Dedifferentiated amniotic fluid mesenchymal stem cell (primary cell): Measurements from ENCODE around the gene ASAH2.
A peak's percentile ranks its signal among the peaks of the same experiment; 100 is the strongest.
"Not testable (repeated sequence)": the region's sequence is repeated elsewhere in the genome, so short reads cannot be mapped to it uniquely, and the experiment has no call there.

Experiments used
- DNase-seq: peaks from one replicate; pipeline ENCODE4 v3.0.0-alpha.2; 2016; ENCODE audit errors: extremely low spot score

The ASAH2 gene

GRCh38 chr10:50254479-50254878 is 3.2 kb upstream of the ASAH2 start:
- no peak for DNase-seq

- DNase-seq = no peak
These were observed 1.0 kb downstream of the ASAH2 start for GRCh38 chr10:50250096-50250854.

- no peak for DNase-seq
These were observed 2.7 kb downstream of the ASAH2 start for GRCh38 chr10:50248598-50248997.

- DNase-seq = no peak
These were observed 3.3 kb downstream of the ASAH2 start for GRCh38 chr10:50248062-50248461.

- no peak for DNase-seq
These were observed 7.1 kb downstream of the ASAH2 start for GRCh38 chr10:50244201-50244600.

GRCh38 chr10:50242777-50243176 is 8.5 kb downstream of the ASAH2 start:
- no peak for DNase-seq

- not testable (repeated sequence) for DNase-seq
These were observed 9.8 kb downstream of the ASAH2 start for GRCh38 chr10:50241478-50241877.

GRCh38 chr10:50234486-50234885 is 16.8 kb downstream of the ASAH2 start:
- DNase-seq = no peak

- DNase-seq = no peak
These were observed 19.1 kb downstream of the ASAH2 start for GRCh38 chr10:50232261-50232639.

GRCh38 chr10:50231515-50232260 is 19.6 kb downstream of the ASAH2 start:
- no peak for DNase-seq

- no peak for DNase-seq
These were observed 21.9 kb downstream of the ASAH2 start for GRCh38 chr10:50229460-50229859.

GRCh38 chr10:50228672-50229071 is 22.6 kb downstream of the ASAH2 start:
- no peak for DNase-seq

GRCh38 chr10:50226610-50227009 is 24.7 kb downstream of the ASAH2 start:
- no peak for DNase-seq

GRCh38 chr10:50224330-50224952 is 26.9 kb downstream of the ASAH2 start:
- DNase-seq = peak; percentile 49

- DNase-seq = no peak
These were observed 29.1 kb downstream of the ASAH2 start for GRCh38 chr10:50222199-50222598.

GRCh38 chr10:50221470-50221869 is 29.8 kb downstream of the ASAH2 start:
- DNase-seq = no peak

GRCh38 chr10:50219646-50220045 is 31.7 kb downstream of the ASAH2 start:
- no peak for DNase-seq

- DNase-seq = no peak
These were observed 32.1 kb downstream of the ASAH2 start for GRCh38 chr10:50219200-50219599.

- no peak for DNase-seq
These were observed 34.4 kb downstream of the ASAH2 start for GRCh38 chr10:50216894-50217293.

GRCh38 chr10:50216418-50216817 is 34.9 kb downstream of the ASAH2 start:
- no peak for DNase-seq

GRCh38 chr10:50211670-50212069 is 39.6 kb downstream of the ASAH2 start:
- DNase-seq = no peak

- DNase-seq = no peak
These were observed 40.4 kb downstream of the ASAH2 start for GRCh38 chr10:50210876-50211275.
